GM03348 (cell line): Measurements from ENCODE around the gene IGFL2.

Experiments used
- DNase-seq: peaks from one replicate; pipeline ENCODE4 v3.0.0; 2012; ENCODE audit warnings: low spot score

IGFL2 gene

DNA sequence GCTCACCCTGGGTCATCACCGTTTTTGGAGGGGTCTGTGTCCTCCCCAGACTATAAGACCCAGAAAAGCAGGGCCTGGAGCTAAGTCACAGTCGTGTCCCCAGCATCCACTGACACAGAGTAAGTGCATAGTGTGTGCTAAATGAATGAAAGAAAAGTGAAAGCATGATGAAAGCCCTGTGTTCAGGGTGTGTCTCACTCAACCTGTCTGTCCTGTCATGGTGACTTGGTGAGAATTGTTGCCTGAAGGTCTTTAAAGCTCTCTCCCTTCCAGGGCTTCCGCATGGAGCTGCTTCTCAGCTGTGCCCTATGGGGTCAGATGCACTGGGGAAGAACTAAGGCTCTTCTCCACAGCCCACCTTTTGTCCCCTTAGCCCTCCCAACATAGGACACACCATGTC lies 61.0 kb downstream of the IGFL2 start:
- no peak for DNase-seq

DNA sequence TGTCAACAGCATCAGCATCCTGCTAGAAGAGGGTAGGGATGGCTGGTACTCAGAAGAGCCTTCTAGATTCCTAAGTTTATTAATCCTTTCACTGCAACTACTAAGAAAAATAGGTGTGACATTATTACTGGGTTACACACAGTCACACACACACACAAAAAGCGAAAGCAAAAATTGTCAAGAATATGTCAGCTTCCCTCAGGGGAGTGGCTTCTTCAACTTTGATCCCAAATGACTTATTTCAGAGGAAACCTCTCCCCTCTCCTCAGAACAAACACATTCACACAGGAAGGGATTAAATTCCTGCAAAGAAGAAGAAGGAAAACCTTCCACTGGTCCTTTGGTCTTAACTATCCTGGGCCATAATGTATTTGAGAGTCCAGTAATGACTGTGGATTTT lies 61.4 kb downstream of the IGFL2 start:
- DNase-seq: no peak

DNA sequence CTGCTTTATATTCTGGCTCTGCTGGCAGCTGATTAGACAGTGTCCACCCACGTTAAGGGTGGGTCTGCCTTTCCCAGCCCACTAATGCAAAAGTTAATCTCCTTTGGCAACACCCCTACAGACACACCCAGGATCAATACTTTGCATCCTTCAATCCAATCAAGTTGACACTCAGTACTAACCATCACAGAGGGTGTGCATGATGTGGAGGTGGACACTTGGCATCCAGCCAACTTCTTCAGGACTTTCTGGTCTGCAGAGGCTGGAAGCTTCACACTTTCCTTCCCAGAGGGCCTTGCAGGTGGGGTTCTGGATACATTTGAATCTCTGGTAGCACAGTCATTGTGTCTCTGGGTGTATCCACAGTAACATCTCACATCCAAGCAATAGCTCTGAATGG lies 62.6 kb downstream of the IGFL2 start:
- no peak for DNase-seq
